Testis (tissue), 2 donors: ENCODE measurements around the gene CGB1.

ENCODE experiments used
- CTCF ChIP-seq, 3 experiments: fragments of 450-650 bp in 2 of 3; fragments of 200-600 bp in 1 of 3; sonication (generic) in 1 of 3; IDR thresholded peaks; one replicate each; pipeline ENCODE4 v1.5.1; 2016 to 2019; ENCODE audit warnings: antibody characterized with exemption in 3 of 3, mild to moderate bottlenecking in 2 of 3, moderate library complexity in 1 of 3
- POLR2A ChIP-seq: fragments of 450-650 bp; IDR thresholded peaks from one replicate; pipeline ENCODE4 v1.6.1; 2017; ENCODE audit warnings: antibody characterized with exemption, mild to moderate bottlenecking, moderate library complexity

DNA sequence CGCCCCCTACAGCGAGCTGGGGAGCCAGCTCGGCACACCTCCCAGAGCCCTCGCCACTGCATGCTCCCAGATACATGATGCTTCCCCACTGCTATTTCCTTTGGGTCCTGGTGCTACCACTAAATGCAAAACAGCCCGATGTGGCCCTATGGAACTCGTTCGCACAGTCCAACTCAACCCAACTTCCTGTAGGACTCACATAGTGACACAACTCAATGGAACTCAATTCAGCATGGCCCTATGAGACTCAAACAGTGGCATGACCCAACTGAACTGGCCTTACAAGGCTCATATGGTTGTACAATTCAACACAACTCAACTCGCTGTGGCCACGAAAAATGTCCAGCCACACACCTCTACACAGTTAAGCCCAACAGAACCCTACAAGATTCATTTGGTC lies 32.3 kb upstream of the CGB1 start:
- TF ChIP-seq CTCF (IDR thresholded peaks at IDR 0.05) = no peak
- no peak for TF ChIP-seq POLR2A
